WTC11 (cell line): ENCODE results near the gene ARHGAP15. TPM values are rescaled to one million over a fixed set of nuclear protein-coding genes. Genes with fewer than 3 reads are reported as not detected.

Experiments used
- ATAC-seq: fragments of 200-7000 bp; cut with Tn5 transposase; 2 replicates; pipeline ENCODE4 v1.10.0; 2021; ENCODE audit warnings: mild to moderate bottlenecking, moderate library complexity
- CTCF ChIA-PET: fragments of 300-600 bp; sonication (Branson Sonifier 250); formaldehyde crosslinking; loops from one replicate; lab custom pipeline; 2021; ENCODE audit warnings: antibody characterized with exemption; lab: Charles Lee
- POLR2A ChIA-PET: fragments of 350-600 bp; sonication (Branson Sonifier 250); formaldehyde crosslinking; loops from one replicate; lab custom pipeline; 2021; ENCODE audit warnings: antibody characterized with exemption; lab: Charles Lee
- DNase-seq: peaks from one replicate; pipeline ENCODE4 v3.0.0; 2021; ENCODE audit warnings: low spot score
- H3K27ac Mint-ChIP-seq: 2 replicates; pipeline ENCODE4 v1.8.0; 2021; ENCODE audit warnings: mixed read lengths
- H3K27me3 Mint-ChIP-seq: 2 replicates; pipeline ENCODE4 v1.8.0; 2021; ENCODE audit warnings: low read depth, mild to moderate bottlenecking, moderate library complexity, mixed read lengths
- H3K36me3 Mint-ChIP-seq: 2 replicates; pipeline ENCODE4 v1.8.0; 2021; ENCODE audit warnings: mixed read lengths
- H3K4me1 Mint-ChIP-seq: 2 replicates; pipeline ENCODE4 v1.8.0; 2022; ENCODE audit warnings: mixed read lengths
- H3K4me3 Mint-ChIP-seq: 2 replicates; pipeline ENCODE4 v1.8.0; 2021; ENCODE audit warnings: mild to moderate bottlenecking, moderate library complexity, mixed read lengths
- H3K9me3 Mint-ChIP-seq: 2 replicates; pipeline ENCODE4 v1.8.0; 2021; ENCODE audit warnings: mixed read lengths
- ATF3 ChIP-seq: sonication (generic); formaldehyde crosslinking; conservative IDR thresholded peaks from 2 replicates; pipeline ENCODE4 v1.8.1; 2022; ENCODE audit warnings: mild to moderate bottlenecking, missing genetic modification reagents
- E2F4 ChIP-seq: sonication (generic); formaldehyde crosslinking; IDR thresholded peaks from 2 replicates; pipeline ENCODE4 v1.8.1; 2022; ENCODE audit warnings: low read depth, mild to moderate bottlenecking, moderate library complexity, missing genetic modification reagents, borderline replicate concordance
- FOXP1 ChIP-seq: sonication (generic); formaldehyde crosslinking; IDR thresholded peaks from 2 replicates; pipeline ENCODE4 v1.8.0; 2022; ENCODE audit warnings: missing genetic modification reagents, mild to moderate bottlenecking, moderate library complexity, borderline replicate concordance
- GABPB1 ChIP-seq: sonication (generic); formaldehyde crosslinking; IDR thresholded peaks from 2 replicates; pipeline ENCODE4 v1.8.1; 2023; ENCODE audit warnings: mild to moderate bottlenecking, missing genetic modification reagents
- NFE2L1 ChIP-seq: sonication (generic); formaldehyde crosslinking; IDR thresholded peaks from 2 replicates; pipeline ENCODE4 v1.8.1; 2023; ENCODE audit warnings: missing genetic modification reagents
- SMAD4 ChIP-seq: sonication (generic); formaldehyde crosslinking; IDR thresholded peaks from 2 replicates; pipeline ENCODE4 v1.8.0; 2022; ENCODE audit warnings: mild to moderate bottlenecking, missing genetic modification reagents
- ZNF423 ChIP-seq: fragments of 250-450 bp; sonication (Bioruptor Pico); IDR thresholded peaks from 2 replicates; pipeline ENCODE4 v2.1.2; 2022; ENCODE audit warnings: mild to moderate bottlenecking, moderate library complexity
- ZNF671 ChIP-seq: fragments of 250-450 bp; sonication (Bioruptor Pico); IDR thresholded peaks from 2 replicates; pipeline ENCODE4 v1.8.0; 2021; ENCODE audit warnings: mild to moderate bottlenecking
- total RNA-seq: library from RNA; stranded (reverse); gene quantifications from 3 replicates; pipeline ENCODE4 v1.2.3, GENCODE V29; 2021
- TF ChIP-seq, protein P1 (sequence below): sonication (generic); formaldehyde crosslinking; IDR thresholded peaks from 2 replicates; pipeline ENCODE4 v1.8.1; 2022; ENCODE audit warnings: mild to moderate bottlenecking, missing genetic modification reagents, moderate library complexity, borderline replicate concordance
- TF ChIP-seq, protein P2 (sequence below): sonication (generic); formaldehyde crosslinking; IDR thresholded peaks from 2 replicates; pipeline ENCODE4 v1.8.0; 2023; ENCODE audit warnings: missing genetic modification reagents, mild to moderate bottlenecking, borderline replicate concordance
- TF ChIP-seq, protein P3 (sequence below): fragments of 250-450 bp; sonication (Bioruptor Pico); IDR thresholded peaks from 2 replicates; pipeline ENCODE4 v1.9.0; 2021; ENCODE audit warnings: mild to moderate bottlenecking, borderline replicate concordance
- TF ChIP-seq, protein P4 (sequence below): sonication (generic); formaldehyde crosslinking; IDR thresholded peaks from 2 replicates; pipeline ENCODE4 v1.8.0; 2023; ENCODE audit warnings: missing genetic modification reagents

Gene ARHGAP15
- total RNA-seq, 1 experiment from 2014 or later, result 0.28 TPM

GRCh38 chr2:143229952-143230351 is 100.7 kb downstream of the ARHGAP15 start (continued):
- TF ChIP-seq ZNF423 (CRISPR knock-in tag) (no peak), NFE2L1 (CRISPR knock-in tag) (no peak), GABPB1 (CRISPR knock-in tag) (no peak), ATF3 (no peak)
- TF ChIP-seq, protein P1, sequence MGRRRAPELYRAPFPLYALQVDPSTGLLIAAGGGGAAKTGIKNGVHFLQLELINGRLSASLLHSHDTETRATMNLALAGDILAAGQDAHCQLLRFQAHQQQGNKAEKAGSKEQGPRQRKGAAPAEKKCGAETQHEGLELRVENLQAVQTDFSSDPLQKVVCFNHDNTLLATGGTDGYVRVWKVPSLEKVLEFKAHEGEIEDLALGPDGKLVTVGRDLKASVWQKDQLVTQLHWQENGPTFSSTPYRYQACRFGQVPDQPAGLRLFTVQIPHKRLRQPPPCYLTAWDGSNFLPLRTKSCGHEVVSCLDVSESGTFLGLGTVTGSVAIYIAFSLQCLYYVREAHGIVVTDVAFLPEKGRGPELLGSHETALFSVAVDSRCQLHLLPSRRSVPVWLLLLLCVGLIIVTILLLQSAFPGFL (CRISPR knock-in tag), result no peak
- TF ChIP-seq, protein P2, sequence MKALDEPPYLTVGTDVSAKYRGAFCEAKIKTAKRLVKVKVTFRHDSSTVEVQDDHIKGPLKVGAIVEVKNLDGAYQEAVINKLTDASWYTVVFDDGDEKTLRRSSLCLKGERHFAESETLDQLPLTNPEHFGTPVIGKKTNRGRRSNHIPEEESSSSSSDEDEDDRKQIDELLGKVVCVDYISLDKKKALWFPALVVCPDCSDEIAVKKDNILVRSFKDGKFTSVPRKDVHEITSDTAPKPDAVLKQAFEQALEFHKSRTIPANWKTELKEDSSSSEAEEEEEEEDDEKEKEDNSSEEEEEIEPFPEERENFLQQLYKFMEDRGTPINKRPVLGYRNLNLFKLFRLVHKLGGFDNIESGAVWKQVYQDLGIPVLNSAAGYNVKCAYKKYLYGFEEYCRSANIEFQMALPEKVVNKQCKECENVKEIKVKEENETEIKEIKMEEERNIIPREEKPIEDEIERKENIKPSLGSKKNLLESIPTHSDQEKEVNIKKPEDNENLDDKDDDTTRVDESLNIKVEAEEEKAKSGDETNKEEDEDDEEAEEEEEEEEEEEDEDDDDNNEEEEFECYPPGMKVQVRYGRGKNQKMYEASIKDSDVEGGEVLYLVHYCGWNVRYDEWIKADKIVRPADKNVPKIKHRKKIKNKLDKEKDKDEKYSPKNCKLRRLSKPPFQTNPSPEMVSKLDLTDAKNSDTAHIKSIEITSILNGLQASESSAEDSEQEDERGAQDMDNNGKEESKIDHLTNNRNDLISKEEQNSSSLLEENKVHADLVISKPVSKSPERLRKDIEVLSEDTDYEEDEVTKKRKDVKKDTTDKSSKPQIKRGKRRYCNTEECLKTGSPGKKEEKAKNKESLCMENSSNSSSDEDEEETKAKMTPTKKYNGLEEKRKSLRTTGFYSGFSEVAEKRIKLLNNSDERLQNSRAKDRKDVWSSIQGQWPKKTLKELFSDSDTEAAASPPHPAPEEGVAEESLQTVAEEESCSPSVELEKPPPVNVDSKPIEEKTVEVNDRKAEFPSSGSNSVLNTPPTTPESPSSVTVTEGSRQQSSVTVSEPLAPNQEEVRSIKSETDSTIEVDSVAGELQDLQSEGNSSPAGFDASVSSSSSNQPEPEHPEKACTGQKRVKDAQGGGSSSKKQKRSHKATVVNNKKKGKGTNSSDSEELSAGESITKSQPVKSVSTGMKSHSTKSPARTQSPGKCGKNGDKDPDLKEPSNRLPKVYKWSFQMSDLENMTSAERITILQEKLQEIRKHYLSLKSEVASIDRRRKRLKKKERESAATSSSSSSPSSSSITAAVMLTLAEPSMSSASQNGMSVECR (CRISPR knock-in tag), result no peak
- TF ChIP-seq, protein P3, sequence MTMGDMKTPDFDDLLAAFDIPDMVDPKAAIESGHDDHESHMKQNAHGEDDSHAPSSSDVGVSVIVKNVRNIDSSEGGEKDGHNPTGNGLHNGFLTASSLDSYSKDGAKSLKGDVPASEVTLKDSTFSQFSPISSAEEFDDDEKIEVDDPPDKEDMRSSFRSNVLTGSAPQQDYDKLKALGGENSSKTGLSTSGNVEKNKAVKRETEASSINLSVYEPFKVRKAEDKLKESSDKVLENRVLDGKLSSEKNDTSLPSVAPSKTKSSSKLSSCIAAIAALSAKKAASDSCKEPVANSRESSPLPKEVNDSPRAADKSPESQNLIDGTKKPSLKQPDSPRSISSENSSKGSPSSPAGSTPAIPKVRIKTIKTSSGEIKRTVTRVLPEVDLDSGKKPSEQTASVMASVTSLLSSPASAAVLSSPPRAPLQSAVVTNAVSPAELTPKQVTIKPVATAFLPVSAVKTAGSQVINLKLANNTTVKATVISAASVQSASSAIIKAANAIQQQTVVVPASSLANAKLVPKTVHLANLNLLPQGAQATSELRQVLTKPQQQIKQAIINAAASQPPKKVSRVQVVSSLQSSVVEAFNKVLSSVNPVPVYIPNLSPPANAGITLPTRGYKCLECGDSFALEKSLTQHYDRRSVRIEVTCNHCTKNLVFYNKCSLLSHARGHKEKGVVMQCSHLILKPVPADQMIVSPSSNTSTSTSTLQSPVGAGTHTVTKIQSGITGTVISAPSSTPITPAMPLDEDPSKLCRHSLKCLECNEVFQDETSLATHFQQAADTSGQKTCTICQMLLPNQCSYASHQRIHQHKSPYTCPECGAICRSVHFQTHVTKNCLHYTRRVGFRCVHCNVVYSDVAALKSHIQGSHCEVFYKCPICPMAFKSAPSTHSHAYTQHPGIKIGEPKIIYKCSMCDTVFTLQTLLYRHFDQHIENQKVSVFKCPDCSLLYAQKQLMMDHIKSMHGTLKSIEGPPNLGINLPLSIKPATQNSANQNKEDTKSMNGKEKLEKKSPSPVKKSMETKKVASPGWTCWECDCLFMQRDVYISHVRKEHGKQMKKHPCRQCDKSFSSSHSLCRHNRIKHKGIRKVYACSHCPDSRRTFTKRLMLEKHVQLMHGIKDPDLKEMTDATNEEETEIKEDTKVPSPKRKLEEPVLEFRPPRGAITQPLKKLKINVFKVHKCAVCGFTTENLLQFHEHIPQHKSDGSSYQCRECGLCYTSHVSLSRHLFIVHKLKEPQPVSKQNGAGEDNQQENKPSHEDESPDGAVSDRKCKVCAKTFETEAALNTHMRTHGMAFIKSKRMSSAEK (CRISPR knock-in tag), result no peak

GRCh38 chr2:143230506-143231253 is 101.5 kb downstream of the ARHGAP15 start:
- TF ChIP-seq ZNF671 (CRISPR knock-in tag), result no peak
- TF ChIP-seq, protein P2 (CRISPR knock-in tag), result no peak
- TF ChIP-seq, protein P4, sequence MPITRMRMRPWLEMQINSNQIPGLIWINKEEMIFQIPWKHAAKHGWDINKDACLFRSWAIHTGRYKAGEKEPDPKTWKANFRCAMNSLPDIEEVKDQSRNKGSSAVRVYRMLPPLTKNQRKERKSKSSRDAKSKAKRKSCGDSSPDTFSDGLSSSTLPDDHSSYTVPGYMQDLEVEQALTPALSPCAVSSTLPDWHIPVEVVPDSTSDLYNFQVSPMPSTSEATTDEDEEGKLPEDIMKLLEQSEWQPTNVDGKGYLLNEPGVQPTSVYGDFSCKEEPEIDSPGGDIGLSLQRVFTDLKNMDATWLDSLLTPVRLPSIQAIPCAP (CRISPR knock-in tag), result no peak
- no peak for TF ChIP-seq SMAD4 (CRISPR knock-in tag)
- TF ChIP-seq E2F4 (CRISPR knock-in tag), result no peak
- no peak for TF ChIP-seq FOXP1 (CRISPR knock-in tag)
- no peaks in the 10 kb centered on the region for H3K27me3 Mint-ChIP-seq
- peaks cover 22% of the 10 kb centered on the region for H3K4me1 Mint-ChIP-seq
- peak overlapping the region; percentile 30; the same call in 1 of the 2 replicates for H3K27ac Mint-ChIP-seq
- no peak for ATAC-seq
- DNase-seq, result no peak
- H3K9me3 Mint-ChIP-seq, result peaks cover 16% of the 10 kb centered on the region
- no peak overlapping the region for H3K4me3 Mint-ChIP-seq
- CTCF ChIA-PET, result interaction anchor here (0.6 to 1.2 kb wide), 8 partner anchors 8 to 196 kb away, joined by 3 to 6 read pairs (median 3); no protein-coding TSS in a partner anchor
- POLR2A ChIA-PET, result no interaction called here
- H3K36me3 Mint-ChIP-seq, result peaks cover 6% of the 10 kb centered on the region
